Measurements from ENCODE around the gene MYEOV. TPM values are rescaled to one million over a fixed set of nuclear protein-coding genes. Genes with fewer than 3 reads are reported as not detected.
A peak's percentile ranks its signal among the peaks of the same experiment; 100 is the strongest.

The MYEOV gene
- total RNA-seq, 2 donors from 2014 or later: not detected

DNA sequence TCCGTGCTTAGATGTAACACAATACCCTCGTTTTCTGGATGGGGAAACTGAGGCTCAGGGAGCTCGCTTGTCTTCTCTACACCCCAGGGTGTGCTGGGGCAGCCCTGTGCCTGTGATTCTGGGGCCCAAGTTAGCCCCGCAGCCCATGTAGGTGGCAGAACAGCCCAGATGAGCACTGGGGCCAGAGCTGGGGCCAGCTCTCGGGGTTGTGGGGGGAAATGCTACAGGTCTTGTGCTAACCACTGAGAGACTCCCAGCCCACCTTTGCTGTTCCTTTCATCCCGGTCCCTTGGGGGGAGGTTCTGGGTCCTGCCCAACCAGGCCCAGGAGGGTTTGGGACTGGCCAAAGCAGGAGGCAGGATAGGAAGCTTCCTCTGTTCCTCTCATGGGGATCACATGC, 13.5 kb downstream of the MYEOV start:
- peaks cover 10% of the 10 kb centered on the region for H3K4me1 Mint-ChIP-seq
- 89% methylated on average over 4 to 6 of the region's 6 CpGs for WGBS, 2 experiments (ENCODE audit: insufficient coverage in 1 of 2, insufficient read length in 1 of 2)
- no peaks in the 10 kb centered on the region for H3K9me3 ChIP-seq (ENCODE audit: control insufficient read depth, low read length)
- H3K27me3 ChIP-seq (ENCODE audit: control insufficient read depth, insufficient read depth, low read length, poor library complexity, severe bottlenecking): no peaks in the 10 kb centered on the region
- no peak overlapping the region for H3K4me3 ChIP-seq (ENCODE audit: low read length)
- H3K36me3 ChIP-seq (ENCODE audit: control insufficient read depth, insufficient read depth, low read length): no peaks in the 10 kb centered on the region
- H3K27ac Mint-ChIP-seq: no peak overlapping the region
- no peaks in the 10 kb centered on the region for H3K36me3 Mint-ChIP-seq (ENCODE audit: low read depth)
- no peaks in the 10 kb centered on the region for H3K9me3 Mint-ChIP-seq
- no peak overlapping the region for H3K9ac ChIP-seq (ENCODE audit: extremely low read depth, low read length, poor library complexity, severe bottlenecking)
- H3K4me1 ChIP-seq (ENCODE audit: control insufficient read depth, insufficient read depth, low read length): peaks cover 5% of the 10 kb centered on the region
- no peak overlapping the region for H3K4me3 Mint-ChIP-seq
- H3K27ac ChIP-seq (ENCODE audit: low read depth, low read length): no peak overlapping the region
- no peak for DNase-seq
- H3K27me3 Mint-ChIP-seq (ENCODE audit: insufficient read depth): peaks cover 3% of the 10 kb centered on the region
- TF ChIP-seq, protein P1, sequence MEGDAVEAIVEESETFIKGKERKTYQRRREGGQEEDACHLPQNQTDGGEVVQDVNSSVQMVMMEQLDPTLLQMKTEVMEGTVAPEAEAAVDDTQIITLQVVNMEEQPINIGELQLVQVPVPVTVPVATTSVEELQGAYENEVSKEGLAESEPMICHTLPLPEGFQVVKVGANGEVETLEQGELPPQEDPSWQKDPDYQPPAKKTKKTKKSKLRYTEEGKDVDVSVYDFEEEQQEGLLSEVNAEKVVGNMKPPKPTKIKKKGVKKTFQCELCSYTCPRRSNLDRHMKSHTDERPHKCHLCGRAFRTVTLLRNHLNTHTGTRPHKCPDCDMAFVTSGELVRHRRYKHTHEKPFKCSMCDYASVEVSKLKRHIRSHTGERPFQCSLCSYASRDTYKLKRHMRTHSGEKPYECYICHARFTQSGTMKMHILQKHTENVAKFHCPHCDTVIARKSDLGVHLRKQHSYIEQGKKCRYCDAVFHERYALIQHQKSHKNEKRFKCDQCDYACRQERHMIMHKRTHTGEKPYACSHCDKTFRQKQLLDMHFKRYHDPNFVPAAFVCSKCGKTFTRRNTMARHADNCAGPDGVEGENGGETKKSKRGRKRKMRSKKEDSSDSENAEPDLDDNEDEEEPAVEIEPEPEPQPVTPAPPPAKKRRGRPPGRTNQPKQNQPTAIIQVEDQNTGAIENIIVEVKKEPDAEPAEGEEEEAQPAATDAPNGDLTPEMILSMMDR (conservative IDR thresholded peaks at IDR 0.05): no peak

DNA sequence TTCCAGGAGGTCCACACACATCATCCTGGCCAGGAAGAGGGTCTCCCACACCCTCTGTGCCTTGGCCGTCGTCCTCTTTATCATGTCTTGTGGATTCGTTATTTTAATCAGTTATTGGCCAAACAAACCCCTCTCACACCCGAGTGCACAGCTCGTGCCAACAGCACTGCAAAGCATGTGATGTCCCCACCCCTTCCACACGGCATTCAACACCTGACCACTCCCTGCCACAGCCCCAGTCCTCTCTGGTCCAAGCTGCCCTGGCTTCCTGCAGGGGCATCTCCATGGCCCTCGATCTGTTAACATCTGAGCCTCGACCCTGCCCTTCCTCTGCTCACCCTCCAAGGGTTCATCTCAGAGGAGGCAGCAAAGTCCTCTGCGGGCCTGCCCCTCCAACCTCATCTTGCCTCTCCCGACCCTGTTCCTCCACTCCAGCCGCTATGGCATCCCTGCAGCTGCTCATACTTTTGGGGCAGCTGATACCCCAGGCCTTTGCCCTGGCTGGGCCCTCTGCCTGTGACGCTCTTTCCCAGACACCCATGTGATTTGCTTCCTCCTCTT, 14.0 kb downstream of the MYEOV start:
- Mint-ChIP-seq H3K27me3 (ENCODE audit: insufficient read depth) (peaks cover 3% of the 10 kb centered on the region), H3K9me3 (no peaks in the 10 kb centered on the region), H3K4me1 (peaks cover 10% of the 10 kb centered on the region), H3K36me3 (ENCODE audit: low read depth) (no peaks in the 10 kb centered on the region), H3K4me3 (no peak overlapping the region), H3K27ac (no peak overlapping the region)
- H3K27ac ChIP-seq (ENCODE audit: low read depth, low read length): no peak overlapping the region
- H3K27me3 ChIP-seq (ENCODE audit: control insufficient read depth, insufficient read depth, low read length, poor library complexity, severe bottlenecking): no peaks in the 10 kb centered on the region
- TF ChIP-seq, protein P1 (conservative IDR thresholded peaks at IDR 0.05): no peak
- peaks cover 5% of the 10 kb centered on the region for H3K4me1 ChIP-seq (ENCODE audit: control insufficient read depth, insufficient read depth, low read length)
- H3K9me3 ChIP-seq (ENCODE audit: control insufficient read depth, low read length): no peaks in the 10 kb centered on the region
- H3K4me3 ChIP-seq (ENCODE audit: low read length): no peak overlapping the region
- H3K9ac ChIP-seq (ENCODE audit: extremely low read depth, low read length, poor library complexity, severe bottlenecking): no peak overlapping the region
- no peaks in the 10 kb centered on the region for H3K36me3 ChIP-seq (ENCODE audit: control insufficient read depth, insufficient read depth, low read length)
- DNase-seq: peak; percentile 23
- 83 to 86% methylated on average over 6 to 12 of the region's 12 CpGs for WGBS, 2 experiments (ENCODE audit: insufficient coverage in 1 of 2, insufficient read length in 1 of 2)

DNA sequence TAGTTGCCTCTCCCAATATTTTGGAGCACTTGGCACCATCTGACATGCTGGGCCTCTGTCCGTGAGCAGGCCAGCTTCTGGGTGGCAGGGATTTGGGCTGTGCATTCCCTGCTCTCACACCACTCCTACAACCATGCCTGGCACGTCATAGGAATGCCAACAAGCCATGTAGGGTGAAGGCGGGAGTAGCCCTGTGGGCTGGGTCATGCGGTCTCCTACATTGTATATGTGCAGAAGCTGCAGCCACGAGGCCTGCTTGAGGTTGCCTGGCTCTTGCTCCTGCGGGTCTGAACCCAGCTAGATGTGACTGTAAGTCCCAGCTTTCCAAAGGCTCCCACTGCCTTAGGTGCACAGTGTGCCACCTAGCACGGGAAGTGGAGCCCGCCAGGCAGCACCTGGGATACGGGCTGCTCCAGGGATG, 14.5 kb downstream of the MYEOV start:
- H3K27me3 Mint-ChIP-seq (ENCODE audit: insufficient read depth): peaks cover 3% of the 10 kb centered on the region
- H3K4me3 Mint-ChIP-seq: no peak overlapping the region
- WGBS, 2 experiments (ENCODE audit: insufficient coverage in 1 of 2, insufficient read length in 1 of 2): 94 to 97% methylated on average over 7 to 9 of the region's 9 CpGs
- H3K36me3 ChIP-seq (ENCODE audit: control insufficient read depth, insufficient read depth, low read length): no peaks in the 10 kb centered on the region
- H3K4me1 ChIP-seq (ENCODE audit: control insufficient read depth, insufficient read depth, low read length): peaks cover 5% of the 10 kb centered on the region
- H3K9me3 ChIP-seq (ENCODE audit: control insufficient read depth, low read length): no peaks in the 10 kb centered on the region
- H3K9ac ChIP-seq (ENCODE audit: extremely low read depth, low read length, poor library complexity, severe bottlenecking): no peak overlapping the region
- H3K36me3 Mint-ChIP-seq (ENCODE audit: low read depth): no peaks in the 10 kb centered on the region
- TF ChIP-seq, protein P1 (conservative IDR thresholded peaks at IDR 0.05): no peak
- no peak overlapping the region for H3K27ac Mint-ChIP-seq
- no peak overlapping the region for H3K27ac ChIP-seq (ENCODE audit: low read depth, low read length)
- peak; percentile 31 for DNase-seq
- H3K9me3 Mint-ChIP-seq: no peaks in the 10 kb centered on the region
- H3K4me1 Mint-ChIP-seq: peaks cover 10% of the 10 kb centered on the region
- H3K4me3 ChIP-seq (ENCODE audit: low read length): no peak overlapping the region
- H3K27me3 ChIP-seq (ENCODE audit: control insufficient read depth, insufficient read depth, low read length, poor library complexity, severe bottlenecking): no peaks in the 10 kb centered on the region

All from endodermal cell (in vitro differentiated cells).